ENCODE data around the gene SPDYE4. TPM values are rescaled to one million over a fixed set of nuclear protein-coding genes. Genes with fewer than 3 reads are reported as not detected.

SPDYE4 gene
- polyA plus RNA-seq, 3 donors: 0.28 TPM; not detected in 2

DNA sequence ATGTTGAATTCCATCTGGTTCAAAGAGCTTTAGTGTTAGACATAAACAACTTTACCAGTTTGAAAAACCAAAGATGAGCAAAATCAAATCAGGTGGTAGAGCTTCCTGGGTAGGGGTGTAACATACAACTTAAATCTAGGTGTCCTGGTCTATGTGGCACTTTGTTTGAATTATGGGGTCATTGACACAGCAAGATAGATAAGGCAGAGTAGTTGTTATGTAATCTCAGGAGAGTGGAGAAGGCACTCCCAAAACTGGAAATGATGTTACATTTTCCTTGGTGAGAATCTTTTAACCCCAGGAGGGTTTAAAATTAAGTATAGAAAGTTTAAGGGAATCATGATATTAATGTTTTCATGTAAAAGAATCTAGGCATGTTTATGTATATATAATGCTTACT, 45.6 kb downstream of the SPDYE4 start:
- no peak for DNase-seq

DNA sequence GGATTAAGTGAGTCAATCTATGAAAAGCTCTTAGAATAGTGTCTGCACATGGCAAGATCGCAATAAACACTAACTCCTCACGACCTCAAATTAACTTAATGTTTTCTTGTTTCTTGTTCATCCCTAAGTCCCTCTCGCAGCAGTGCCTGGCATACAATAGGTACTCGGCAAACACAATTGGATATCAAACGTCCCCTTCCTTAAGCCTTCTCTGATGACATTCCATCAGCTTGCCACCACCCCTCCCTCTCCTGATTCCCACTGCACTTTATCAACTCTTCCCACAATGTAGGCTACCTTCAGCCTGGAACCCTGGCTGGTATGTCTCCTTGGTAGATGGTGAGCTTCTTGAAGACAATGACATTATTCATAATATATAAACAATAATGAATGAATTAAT, 47.1 kb downstream of the SPDYE4 start:
- no peak for DNase-seq

DNA sequence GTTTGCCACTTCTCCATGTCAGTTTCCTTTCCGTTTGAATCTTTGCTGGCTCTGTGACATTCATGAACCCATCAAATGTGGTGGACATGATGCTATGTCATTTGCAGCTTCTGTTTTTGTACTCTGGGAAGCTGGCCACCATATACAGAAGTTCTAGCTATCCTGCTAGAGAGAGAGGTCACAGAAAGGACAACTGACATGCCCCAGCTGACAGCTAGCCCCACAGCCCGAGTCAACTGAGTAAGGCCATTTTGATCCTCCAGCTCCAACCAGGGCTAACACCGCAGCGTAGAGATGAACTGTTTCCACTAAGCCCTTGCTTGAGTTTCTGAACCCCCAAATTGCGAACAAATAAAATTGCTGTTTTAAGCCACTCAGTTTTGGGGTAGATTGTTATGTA, 47.5 kb downstream of the SPDYE4 start:
- DNase-seq: no peak

DNA sequence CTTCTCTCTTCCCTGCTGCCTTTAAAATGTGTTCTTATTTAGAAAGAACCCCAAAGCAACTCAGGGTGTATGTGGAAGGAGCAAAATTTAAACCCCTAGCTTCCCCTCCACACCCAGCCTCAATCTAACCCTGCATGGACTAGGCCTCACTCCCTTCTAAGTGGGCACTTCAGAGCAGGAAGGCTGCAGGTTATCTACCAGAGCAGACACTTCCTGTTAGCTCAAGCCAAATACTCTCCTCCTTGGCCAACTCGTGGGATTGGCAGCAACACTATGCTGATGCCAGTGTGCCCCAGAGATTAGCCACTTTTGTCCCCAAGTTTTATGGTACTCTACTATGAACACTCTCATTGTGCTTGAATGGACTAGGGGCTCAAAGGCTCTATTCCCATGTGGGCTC, 49.3 kb downstream of the SPDYE4 start:
- no peak for DNase-seq

DNA sequence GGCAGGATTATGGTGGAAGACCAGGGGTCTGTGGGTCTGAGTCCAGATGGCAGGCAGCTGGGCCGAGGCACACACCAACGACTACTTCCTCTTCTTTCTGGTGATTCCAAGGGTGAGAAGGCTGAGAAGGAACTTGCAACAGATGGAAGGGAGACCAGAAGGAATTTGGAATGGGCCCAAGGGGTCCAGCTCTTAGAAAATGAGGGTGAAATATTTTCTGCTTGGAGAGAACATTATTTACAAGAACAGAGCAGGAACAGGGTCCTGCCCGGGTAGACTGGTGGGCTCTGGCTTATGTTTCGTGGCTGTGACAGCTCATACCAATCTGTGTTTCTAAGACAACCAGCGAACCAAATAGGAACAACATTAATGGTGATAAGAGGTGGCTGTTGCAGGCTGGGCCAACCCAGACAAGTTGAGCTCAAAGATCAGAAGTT, 50.3 kb downstream of the SPDYE4 start:
- DNase-seq: peak; percentile 75

DNA sequence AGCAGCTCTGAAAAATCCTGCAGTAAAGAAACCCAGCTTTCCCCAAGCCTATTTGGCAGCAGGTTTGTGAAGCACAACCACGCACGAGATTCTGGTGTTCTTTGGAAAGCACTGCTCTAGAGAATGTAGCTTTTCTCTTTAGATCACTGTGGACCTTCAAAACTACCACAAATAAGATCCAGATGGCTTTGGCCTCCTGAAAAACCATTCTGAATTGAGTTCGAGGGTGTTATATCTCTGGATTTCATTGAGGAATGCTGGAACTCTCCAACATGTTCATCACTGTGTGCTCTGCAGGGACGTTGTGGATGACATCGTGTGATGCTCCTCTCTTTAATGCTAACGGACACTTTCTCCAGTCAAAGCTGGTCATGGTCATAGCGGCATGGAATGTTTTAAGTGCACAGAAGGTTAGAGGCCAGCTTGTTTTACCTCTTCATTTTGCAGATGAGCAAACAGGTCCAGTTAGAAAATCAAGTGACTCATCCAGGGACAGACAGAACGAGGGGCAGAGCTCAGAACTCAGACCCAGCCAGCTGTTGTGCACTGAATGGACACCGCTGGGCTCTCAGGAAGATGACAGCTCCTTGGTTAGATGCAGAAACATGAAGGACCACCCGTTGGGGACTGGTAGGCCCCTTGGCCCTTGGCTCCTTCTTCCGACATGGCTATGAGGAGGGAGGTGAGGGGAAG, 50.9 kb downstream of the SPDYE4 start:
- no peak for DNase-seq

DNA sequence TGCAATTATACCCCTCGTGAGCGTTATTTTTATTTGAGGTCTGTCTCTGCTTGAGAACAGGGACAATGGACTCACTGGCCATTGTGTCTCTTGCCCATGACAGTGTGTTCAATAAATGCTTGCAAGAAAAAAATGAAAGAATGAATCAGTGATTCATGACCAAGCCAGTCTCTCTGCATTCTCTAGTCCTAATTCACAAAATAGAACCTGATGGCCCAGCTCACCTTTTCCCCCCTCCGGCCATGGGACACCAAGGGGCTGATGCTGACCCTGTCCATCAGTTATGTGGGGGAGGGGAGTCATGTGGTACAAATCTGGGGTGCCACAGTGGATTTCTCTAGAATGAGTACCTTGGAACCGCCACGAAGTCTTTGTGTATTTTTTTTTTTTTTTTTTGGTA, 51.9 kb downstream of the SPDYE4 start:
- no peak for DNase-seq

DNA sequence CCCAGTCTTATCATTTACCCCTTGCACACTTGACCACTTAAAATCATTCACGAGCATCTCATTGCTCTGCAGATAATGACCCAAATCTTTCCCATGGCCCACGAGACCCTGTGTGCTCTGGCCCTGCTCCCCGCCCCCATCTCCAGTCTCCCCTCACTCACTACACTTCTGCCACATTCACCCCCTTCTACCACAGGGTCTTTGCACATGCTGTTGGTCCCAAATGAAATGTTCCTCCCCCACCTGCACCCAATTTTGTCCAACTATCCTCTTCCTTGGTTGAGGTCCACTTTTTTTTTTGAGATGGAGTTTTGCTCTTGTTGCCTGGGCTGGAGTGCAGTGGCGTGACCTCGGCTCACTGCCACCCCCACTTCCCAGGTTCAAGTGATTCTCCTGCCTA, 52.9 kb downstream of the SPDYE4 start:
- DNase-seq: no peak

DNA sequence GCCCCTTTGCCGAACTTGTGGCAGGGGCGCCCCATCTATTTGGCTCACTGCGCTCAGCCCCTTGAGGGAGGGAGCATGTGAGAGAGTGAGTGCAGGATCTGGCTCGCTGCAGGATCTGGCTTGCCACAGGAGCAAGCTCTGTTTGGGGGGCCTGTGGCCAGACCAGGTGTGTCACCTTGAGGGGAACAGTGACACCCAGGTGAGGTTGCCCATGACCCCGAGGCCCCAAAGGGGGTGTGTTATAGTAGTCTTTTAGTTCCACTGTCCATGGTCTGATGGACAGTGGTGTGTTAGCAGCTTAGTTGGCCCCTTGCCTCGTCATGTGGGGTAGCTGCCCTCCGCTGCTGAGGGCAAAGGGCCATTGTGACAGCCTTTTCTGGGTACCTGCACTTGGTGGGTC, 55.3 kb downstream of the SPDYE4 start:
- DNase-seq: no peak

DNA sequence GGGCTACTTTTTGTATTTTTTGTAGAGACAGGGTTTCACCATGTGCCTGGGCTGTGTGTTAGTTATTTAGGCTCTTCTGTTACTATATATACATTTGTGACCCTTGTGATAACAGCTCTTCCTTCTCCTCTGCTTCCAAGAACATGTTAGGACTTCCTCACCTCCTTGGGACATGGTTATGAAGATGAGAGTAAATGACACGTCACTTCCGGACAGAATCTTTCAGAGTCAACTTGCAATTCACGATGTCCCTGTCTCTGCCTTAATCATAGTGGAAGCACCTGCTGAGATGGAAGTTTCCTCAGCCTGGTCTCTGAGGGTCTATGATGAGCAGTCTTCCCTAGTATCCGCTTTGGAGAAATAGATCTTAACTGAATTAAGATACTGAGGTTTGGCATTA, 56.6 kb downstream of the SPDYE4 start:
- no peak for DNase-seq

DNA sequence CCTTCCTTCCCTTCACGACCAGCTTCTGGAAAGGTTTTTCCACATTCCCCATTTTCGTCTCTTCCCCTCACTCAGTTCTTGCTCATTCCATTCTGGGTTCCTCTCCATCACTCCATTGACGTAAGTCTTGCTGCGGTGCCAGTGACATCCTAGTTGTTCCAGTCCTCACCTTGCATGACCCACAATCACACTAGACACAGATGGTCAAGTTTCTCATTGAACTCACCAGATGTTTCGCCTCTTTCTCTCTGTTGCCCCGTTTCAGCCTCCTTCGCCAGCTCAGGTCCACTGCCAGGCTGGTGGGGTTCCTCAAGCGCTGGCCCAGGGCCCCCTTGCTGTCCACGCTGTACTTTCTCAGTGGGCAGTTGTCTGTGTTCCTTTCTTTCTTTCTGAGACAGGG, 57.1 kb downstream of the SPDYE4 start:
- DNase-seq: no peak

Other genes with a start within 250 kb of the SPDYE4 start
- gene MYH10, start 127.8 kb downstream of the SPDYE4 start, polyA plus RNA-seq (ENCODE audit: insufficient read length in 3 of 3): 100 to 1,000 TPM; 232 to 268 (median 246) TPM
- gene CCDC42, start 13.7 kb downstream of the SPDYE4 start, polyA plus RNA-seq (ENCODE audit: insufficient read length in 3 of 3): under 1 TPM; 0.36 to 0.54 (median 0.47) TPM
- gene MFSD6L, start 40.8 kb upstream of the SPDYE4 start, polyA plus RNA-seq (ENCODE audit: insufficient read length in 3 of 3): 1 to 10 TPM; 3.6 to 4.8 (median 4.1) TPM
- 1 to 10 TPM; 1.2 to 1.8 (median 1.3) TPM for gene PIK3R6, start 109.1 kb upstream of the SPDYE4 start, polyA plus RNA-seq (ENCODE audit: insufficient read length in 3 of 3)
- under 1 TPM; 0.73 to 1.00 (median 0.84) TPM for gene PIK3R5, start 207.2 kb upstream of the SPDYE4 start, polyA plus RNA-seq (ENCODE audit: insufficient read length in 3 of 3)